GM12875 (cell line): ENCODE measurements around the gene RBM23.

ENCODE experiments used
- H3K4me3 ChIP-seq: one replicate; pipeline ENCODE4 v1.5.1; 2011; ENCODE audit warnings: low read depth, low read length, control low read depth
- CTCF ChIP-seq: IDR thresholded peaks from 2 replicates; pipeline ENCODE4 v1.5.1; 2011; ENCODE audit warnings: low read depth, mild to moderate bottlenecking, control low read depth, inconsistent platforms, low read length, moderate library complexity, borderline replicate concordance; ENCODE audit not compliant: insufficient read depth

RBM23 gene

GRCh38 chr14:22910916-22911315 is 8.0 kb downstream of the RBM23 start:
- no peak overlapping the region for H3K4me3 ChIP-seq
- no peak for TF ChIP-seq CTCF

GRCh38 chr14:22908601-22909000 is 10.3 kb downstream of the RBM23 start:
- no peak for TF ChIP-seq CTCF
- no peak overlapping the region for H3K4me3 ChIP-seq

GRCh38 chr14:22907429-22907828 is 11.5 kb downstream of the RBM23 start:
- no peak for TF ChIP-seq CTCF
- H3K4me3 ChIP-seq, result no peak overlapping the region

- TF ChIP-seq CTCF, result no peak
- H3K4me3 ChIP-seq, result no peak overlapping the region
Observed at GRCh38 chr14:22906073-22906472, 12.9 kb downstream of the RBM23 start.

- no peak overlapping the region for H3K4me3 ChIP-seq
- no peak for TF ChIP-seq CTCF
Observed at GRCh38 chr14:22905627-22906026, 13.3 kb downstream of the RBM23 start.

GRCh38 chr14:22903742-22904087 is 15.2 kb downstream of the RBM23 start:
- no peak overlapping the region for H3K4me3 ChIP-seq
- TF ChIP-seq CTCF, result no peak

- no peak for TF ChIP-seq CTCF
- no peak overlapping the region for H3K4me3 ChIP-seq
Observed at GRCh38 chr14:22901799-22902198, 17.1 kb downstream of the RBM23 start.
